Activated CD4-positive, alpha-beta T cell treated with anti-CD3 and anti-CD28 coated beads, Interleukin-2, amount 50 U/mL, for 1 hour (primary cell): ENCODE results near the gene BUB3.

Source experiments
- DNase-seq: peaks from one replicate; pipeline ENCODE4 v3.0.0-alpha.2; 2020

Gene BUB3, protein sequence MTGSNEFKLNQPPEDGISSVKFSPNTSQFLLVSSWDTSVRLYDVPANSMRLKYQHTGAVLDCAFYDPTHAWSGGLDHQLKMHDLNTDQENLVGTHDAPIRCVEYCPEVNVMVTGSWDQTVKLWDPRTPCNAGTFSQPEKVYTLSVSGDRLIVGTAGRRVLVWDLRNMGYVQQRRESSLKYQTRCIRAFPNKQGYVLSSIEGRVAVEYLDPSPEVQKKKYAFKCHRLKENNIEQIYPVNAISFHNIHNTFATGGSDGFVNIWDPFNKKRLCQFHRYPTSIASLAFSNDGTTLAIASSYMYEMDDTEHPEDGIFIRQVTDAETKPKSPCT

DNA sequence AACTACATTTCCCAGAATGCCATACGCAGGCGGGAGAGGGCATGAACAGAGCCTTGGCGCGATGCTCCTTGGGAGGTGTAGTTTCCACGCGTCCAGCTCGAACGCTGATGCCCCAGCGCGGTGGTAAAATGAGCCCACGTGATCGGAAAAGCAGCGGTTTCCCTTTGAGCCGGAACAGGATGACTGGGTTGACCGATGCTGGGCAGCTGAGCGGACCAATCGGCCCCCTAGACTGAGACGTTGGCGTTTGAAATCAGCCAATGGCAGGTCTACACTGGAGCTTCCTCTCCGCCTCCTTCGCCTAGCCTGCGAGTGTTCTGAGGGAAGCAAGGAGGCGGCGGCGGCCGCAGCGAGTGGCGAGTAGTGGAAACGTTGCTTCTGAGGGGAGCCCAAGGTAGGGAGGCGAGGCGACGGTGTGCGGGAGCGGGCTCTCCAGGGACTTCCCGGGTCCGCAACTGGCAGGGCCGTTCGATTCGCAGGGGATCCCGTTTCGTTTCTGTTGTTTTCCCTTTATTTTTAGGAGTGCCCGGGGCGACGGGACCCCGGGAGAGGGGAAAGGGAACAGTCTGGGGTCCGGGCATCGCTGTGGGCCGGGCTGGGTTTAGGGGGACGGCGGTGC lies at the start of gene BUB3:
Gene BUB3 (plus strand): TSS at position 311 of the 619 bp plus-strand sequence. CDS start 516 bp downstream, outside the sequence.
- peak; percentile 89 for DNase-seq

DNA sequence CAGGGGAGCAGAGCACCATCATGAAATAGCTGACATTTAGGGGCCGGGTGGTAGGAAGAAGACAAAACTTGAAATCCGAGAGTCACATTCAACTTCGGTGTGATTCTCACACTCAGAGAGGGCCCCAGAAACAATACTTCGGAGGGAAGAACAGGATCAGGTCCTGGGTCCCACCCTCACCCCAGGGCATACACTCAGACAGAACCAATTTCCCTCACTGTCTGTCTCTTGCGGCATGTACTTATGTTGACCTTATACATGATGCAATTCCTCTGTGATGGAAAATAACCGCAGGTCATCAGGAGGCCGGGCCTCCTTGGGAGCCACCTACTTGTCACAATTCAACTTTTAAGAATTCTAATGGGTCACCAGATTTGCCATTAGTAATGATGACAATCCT lies 44.7 kb upstream of the BUB3 start:
- DNase-seq, result no peak

- DNase-seq, result no peak
Measured at GRCh38 chr10:123117644-123118417, 36.4 kb upstream of the BUB3 start.

GRCh38 chr10:123119081-123119480 lies 35.1 kb upstream of the BUB3 start:
- DNase-seq, result no peak

DNA sequence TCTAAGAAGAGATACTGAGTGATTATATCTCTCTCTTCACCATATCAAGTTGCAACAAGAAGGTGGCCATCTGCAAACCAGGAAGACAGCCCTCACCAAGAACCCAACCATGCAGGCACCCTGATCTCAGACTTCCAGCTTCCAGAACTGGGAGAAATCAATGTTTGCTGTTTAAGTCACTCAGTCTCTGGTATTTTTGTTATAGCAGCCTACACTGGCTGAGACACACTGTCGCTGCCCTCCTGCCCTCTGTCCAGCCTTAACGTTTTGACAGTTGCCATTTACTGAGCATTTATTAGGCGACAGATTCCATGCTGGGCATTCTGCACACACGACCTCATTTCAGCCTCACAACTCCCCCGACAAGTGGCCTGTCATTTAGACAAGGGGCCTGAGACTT lies 28.0 kb upstream of the BUB3 start:
- no peak for DNase-seq

GRCh38 chr10:123129618-123130271 lies 24.5 kb upstream of the BUB3 start:
- DNase-seq, result no peak

DNA sequence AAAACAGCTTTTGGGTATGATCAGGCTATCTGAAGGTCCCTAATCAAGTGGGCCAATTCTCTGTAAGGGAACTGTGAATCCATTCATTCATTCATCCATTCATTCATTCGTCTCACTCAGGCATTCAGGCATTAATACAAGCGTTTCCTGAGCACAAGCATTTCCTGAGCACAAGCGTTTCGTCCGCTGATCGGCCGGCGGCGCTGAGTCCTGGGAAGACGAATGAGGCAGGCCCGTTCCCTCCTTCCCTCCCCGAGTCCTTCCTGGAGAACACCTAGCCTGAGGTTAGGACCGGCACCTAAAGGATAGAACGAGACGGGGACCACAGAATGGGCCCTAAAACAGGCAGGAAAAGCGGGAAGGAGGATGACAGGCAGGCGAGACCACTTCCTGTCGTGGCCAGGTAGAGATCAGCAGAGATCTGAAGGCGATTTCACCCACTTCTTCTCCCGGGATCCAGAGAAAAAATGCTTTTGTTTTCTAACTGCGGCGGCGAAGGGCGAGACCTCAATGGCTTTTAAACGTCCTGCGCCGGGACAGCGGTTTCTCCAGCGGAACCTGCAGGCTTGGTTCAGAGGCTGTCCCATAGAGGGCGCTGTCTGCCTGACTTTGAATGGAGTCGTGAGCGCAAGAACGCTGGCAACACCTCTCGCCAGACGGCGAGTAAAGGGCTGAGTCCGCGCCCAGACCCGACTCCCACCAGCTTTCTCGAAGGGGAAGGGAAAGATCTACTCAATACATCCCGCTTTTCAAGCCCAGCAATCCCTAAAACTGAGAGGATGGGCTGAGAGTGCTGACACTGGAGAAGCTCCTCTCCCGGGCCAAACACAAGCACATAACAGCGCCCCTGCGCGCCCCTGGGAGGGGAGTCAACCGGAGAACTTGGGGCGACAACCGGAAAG lies 21.4 kb upstream of the BUB3 start:
- DNase-seq, result peak; percentile 88

DNA sequence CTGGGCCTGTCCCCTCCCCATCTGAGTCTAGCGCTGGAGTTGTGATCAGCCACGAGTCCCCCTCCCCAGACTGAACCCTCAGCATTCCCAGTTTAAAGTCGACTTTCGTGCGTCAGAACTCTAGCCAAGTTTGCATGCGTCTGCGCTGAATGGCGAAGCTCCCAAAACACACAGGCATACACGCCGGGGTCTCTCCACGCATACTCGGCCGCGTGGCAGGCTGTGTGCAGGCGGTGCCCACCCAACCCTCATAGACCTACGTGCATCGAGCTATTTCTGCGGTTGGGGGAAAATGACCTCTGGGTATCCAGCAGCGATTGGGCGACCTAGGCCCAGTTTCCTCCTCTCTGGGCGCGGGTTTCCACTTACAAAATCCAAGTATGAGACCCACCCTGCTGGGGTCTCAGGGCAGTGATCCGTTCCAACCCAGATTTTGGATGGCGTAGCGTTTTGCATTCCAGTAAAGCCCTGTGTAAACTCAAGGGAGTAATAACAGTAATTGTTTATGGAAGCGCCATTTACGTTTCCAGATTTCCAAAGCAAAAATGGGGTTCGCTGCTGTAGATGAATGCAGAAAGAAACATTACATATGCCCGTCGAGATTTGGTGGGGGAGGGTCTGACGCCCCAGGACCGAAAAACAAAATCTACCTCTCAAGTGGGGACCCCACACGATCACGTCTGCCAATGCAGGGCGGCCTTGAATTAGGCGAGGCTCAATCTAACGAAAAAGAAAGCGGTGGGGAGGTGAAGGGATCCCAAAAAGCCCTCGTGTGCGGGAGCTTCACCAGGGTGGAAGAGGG lies 20.5 kb upstream of the BUB3 start:
- DNase-seq, result no peak

- no peak for DNase-seq
Measured at GRCh38 chr10:123134343-123134914, 19.8 kb upstream of the BUB3 start.

- DNase-seq, result no peak
Measured at GRCh38 chr10:123134915-123135414, 19.2 kb upstream of the BUB3 start.

DNA sequence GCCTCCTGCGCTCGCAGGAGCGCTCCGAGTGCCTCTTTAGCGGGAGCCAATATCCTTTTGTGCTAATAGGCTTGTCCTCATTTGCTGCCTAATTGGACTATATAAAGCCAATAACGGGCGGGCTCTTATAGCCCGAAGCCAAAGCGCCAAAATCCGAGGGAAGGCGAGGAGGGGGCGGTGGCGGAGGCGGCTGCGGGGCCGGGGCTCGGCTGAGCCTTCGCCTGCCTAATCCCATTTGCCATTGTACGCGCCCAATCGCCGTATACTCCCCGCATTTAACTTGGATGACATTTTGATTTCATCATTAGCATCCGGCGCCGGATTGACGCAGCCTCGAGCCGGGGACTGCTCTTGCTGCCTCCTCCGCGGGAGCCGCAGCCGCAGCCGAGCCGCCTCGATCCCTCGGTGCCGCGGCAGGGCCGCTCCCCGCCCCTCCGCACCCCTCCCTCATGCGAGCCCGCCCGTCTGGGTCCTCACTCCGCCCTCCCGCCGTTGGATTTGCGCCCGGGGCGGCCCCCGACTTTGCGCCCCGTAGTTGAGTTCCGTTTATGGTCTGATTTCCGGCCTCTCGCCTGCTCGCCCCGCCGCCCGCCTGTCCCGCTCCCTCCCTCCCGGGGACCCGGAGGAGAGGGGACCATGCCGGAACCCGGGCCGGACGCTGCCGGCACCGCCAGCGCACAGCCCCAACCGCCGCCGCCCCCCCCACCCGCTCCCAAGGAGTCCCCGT lies 18.6 kb upstream of the BUB3 start, which contains the start of gene HMX3:
Gene HMX3 (plus strand): TSS at position 556 of the 727 bp plus-strand sequence. CDS start 81 bp downstream, at position 637.
- DNase-seq, result peak; percentile 37

DNA sequence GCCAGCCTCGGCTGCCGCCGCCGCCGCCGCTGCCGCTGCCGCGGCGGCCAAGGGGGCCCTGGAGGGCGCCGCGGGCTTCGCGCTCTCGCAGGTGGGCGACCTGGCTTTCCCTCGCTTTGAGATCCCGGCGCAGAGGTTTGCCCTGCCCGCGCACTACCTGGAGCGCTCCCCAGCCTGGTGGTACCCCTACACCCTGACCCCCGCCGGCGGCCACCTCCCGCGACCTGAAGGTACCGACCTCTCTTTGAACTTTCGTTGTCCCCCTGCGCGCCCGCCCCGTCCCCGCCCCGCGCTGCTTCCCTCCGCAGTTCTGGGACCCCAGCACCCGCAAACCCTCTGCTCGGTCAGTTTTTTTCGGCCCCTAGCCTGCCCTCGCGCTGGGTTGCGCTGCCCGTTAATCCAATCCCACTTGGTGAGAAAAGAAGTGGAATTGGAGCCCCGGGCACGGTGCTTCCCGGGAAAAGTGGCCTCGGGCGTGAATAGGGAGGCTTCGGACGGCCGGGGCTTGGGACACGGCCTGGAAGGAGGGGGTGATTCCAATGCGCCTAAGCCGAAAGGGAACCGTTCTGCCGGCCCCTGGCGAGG lies 17.9 kb upstream of the BUB3 start:
- no peak for DNase-seq

GRCh38 chr10:123136806-123137642 lies 17.2 kb upstream of the BUB3 start:
- DNase-seq, result peak; percentile 27

DNA sequence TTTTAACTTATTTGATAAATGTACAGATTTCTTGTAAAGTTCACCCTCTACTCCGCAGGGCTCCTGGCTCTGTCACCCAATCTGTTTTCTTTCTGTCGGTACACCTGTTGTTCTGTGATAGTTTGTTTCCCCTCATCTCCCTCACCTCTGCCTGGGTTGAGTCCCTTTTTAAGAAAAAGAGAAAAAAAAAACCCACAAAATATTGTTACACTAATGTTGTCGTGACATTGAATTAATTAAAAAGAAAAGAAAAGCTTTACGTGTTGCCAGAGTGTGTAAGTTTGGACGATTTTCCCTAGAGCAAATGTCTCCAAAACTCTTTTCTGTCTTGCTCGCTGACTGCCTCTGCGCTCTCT lies 15.1 kb upstream of the BUB3 start:
- no peak for DNase-seq

DNA sequence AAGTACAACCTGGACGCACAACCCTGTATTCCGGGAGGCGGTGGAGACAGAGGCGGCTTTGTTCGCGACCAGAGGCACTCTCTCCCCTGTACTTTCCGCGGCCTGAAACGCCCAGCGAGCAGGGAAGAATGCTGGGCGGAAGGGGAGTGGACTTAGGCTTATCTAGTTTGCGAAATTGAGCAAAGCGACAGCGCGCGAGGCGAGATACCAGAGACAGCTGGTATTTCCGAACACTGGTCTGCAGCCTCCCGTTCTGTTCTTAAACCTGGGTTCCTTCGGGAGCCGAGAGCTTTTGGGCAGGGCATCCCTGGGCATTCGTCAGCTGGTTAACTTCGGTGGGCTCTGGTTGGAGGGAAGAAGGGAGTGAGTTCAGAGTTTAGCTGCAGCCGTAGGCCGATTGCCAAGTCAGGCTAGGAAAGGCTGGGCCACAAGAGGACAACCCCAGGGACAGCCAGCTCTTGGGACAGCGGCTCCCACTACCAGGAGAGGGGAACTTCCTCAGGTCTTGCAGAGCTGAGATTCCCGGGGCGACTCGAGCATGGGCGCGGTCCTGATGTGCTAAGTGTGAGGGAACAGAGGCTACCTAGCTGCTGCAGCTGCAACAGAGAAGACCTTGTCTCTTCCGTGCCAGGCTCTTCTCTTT lies 14.6 kb upstream of the BUB3 start:
- no peak for DNase-seq

- peak; percentile 15 for DNase-seq
Measured at GRCh38 chr10:123140164-123140982, 13.8 kb upstream of the BUB3 start.

GRCh38 chr10:123140983-123141390 lies 13.2 kb upstream of the BUB3 start:
- no peak for DNase-seq
